GM23248 (cell line): Measurements from ENCODE around the gene ERC1. TPM values are rescaled to one million over a fixed set of nuclear protein-coding genes. Genes with fewer than 3 reads are reported as not detected.

ENCODE experiments used
- DNase-seq: peaks from one replicate; pipeline ENCODE4 v3.0.0-alpha.2; 2015
- H2AFZ ChIP-seq: fragments of 200-600 bp; sonication (generic); 2 replicates; pipeline ENCODE4 v1.6.1; 2016; ENCODE audit warnings: antibody characterized with exemption
- H3F3A ChIP-seq: fragments of 200-600 bp; sonication (generic); 2 replicates; pipeline ENCODE4 v1.6.1; 2016; ENCODE audit warnings: mild to moderate bottlenecking, antibody characterized with exemption, mixed run types; ENCODE audit not compliant: insufficient read depth
- H3K27ac ChIP-seq: fragments of 200-600 bp; sonication (generic); 2 replicates; pipeline ENCODE4 v1.5.1; 2016; ENCODE audit warnings: mild to moderate bottlenecking
- H3K27me3 ChIP-seq: fragments of 200-600 bp; sonication (generic); replicated peaks from 2 replicates; pipeline ENCODE4 v1.6.1; 2016; ENCODE audit warnings: mild to moderate bottlenecking; ENCODE audit not compliant: insufficient read depth
- H3K36me3 ChIP-seq: fragments of 200-600 bp; sonication (generic); 2 replicates; pipeline ENCODE4 v1.6.1; 2016; ENCODE audit warnings: low read depth, mild to moderate bottlenecking
- H3K4me1 ChIP-seq: fragments of 200-600 bp; sonication (generic); 2 replicates; pipeline ENCODE4 v1.6.1; 2016; ENCODE audit warnings: mild to moderate bottlenecking; ENCODE audit not compliant: insufficient read depth
- H3K4me2 ChIP-seq: fragments of 200-600 bp; sonication (generic); one replicate; pipeline ENCODE4 v1.6.1; 2016; ENCODE audit warnings: mild to moderate bottlenecking; ENCODE audit not compliant: unreplicated experiment
- H3K4me3 ChIP-seq: fragments of 200-600 bp; sonication (generic); 2 replicates; pipeline ENCODE4 v1.5.1; 2016; ENCODE audit warnings: mild to moderate bottlenecking
- H3K79me2 ChIP-seq: fragments of 200-600 bp; sonication (generic); 2 replicates; pipeline ENCODE4 v1.6.1; 2016; ENCODE audit warnings: mild to moderate bottlenecking; ENCODE audit not compliant: insufficient read depth
- H3K9ac ChIP-seq: fragments of 200-600 bp; sonication (generic); 2 replicates; pipeline ENCODE4 v1.6.1; 2016; ENCODE audit warnings: mild to moderate bottlenecking
- H3K9me2 ChIP-seq: fragments of 200-600 bp; sonication (generic); 2 replicates; pipeline ENCODE4 v1.6.1; 2016; ENCODE audit warnings: mixed run types, mild to moderate bottlenecking, moderate library complexity; ENCODE audit not compliant: insufficient read depth
- H3K9me3 ChIP-seq: fragments of 200-600 bp; sonication (generic); one replicate; pipeline ENCODE4 v1.6.1; 2017; ENCODE audit warnings: low read depth
- H4K20me1 ChIP-seq: fragments of 200-600 bp; sonication (generic); 2 replicates; pipeline ENCODE4 v1.6.0; 2016; ENCODE audit not compliant: insufficient read depth
- EZH2 ChIP-seq: fragments of 200-600 bp; sonication (generic); IDR thresholded peaks from 2 replicates; pipeline ENCODE4 v1.6.1; 2018; ENCODE audit warnings: antibody characterized with exemption, mild to moderate bottlenecking; ENCODE audit not compliant: insufficient read depth, poor library complexity, severe bottlenecking
- EZH2phosphoT487 ChIP-seq: fragments of 200-600 bp; sonication (generic); IDR thresholded peaks from 2 replicates; pipeline ENCODE4 v1.6.1; 2018; ENCODE audit warnings: antibody characterized with exemption, moderate library complexity, mild to moderate bottlenecking, low read depth; ENCODE audit not compliant: insufficient read depth
- WGBS, 2 experiments: methylation state at CpG; one replicate each; pipeline ENCODE4 v1.1.6; 2015 to 2017; ENCODE audit warnings: low lambda C conversion rate in 2 of 2, low coverage in 1 of 2; ENCODE audit errors: missing lambda C conversion rate in 2 of 2; 5-methylcytosine and 5-hydroxymethylcytosine counted together
- in situ Hi-C: fragments of 300-500 bp; cut with MboI; formaldehyde crosslinking; loops from 2 replicates; pipeline ENCODE4 v1.15.0; 2020
- polyA plus RNA-seq: library from polyadenylated mRNA; unstranded; fragments of >200 nt; fragmentation: Nextera tagmentation; extraction: Ambion mirVana; gene quantifications from 2 replicates; pipeline ENCODE4 v1.2.1, GENCODE V29; 2016
- total RNA-seq: library from RNA; depleted of rRNA; stranded (reverse); fragments of >200 nt; shearing (Covaris generic); gene quantifications from 2 replicates; pipeline ENCODE4 v1.2.3, GENCODE V29; 2014

Gene ERC1
- total and polyA plus RNA-seq, 2 experiments from 2014 or later: 21.5 to 23.3 TPM

DNA sequence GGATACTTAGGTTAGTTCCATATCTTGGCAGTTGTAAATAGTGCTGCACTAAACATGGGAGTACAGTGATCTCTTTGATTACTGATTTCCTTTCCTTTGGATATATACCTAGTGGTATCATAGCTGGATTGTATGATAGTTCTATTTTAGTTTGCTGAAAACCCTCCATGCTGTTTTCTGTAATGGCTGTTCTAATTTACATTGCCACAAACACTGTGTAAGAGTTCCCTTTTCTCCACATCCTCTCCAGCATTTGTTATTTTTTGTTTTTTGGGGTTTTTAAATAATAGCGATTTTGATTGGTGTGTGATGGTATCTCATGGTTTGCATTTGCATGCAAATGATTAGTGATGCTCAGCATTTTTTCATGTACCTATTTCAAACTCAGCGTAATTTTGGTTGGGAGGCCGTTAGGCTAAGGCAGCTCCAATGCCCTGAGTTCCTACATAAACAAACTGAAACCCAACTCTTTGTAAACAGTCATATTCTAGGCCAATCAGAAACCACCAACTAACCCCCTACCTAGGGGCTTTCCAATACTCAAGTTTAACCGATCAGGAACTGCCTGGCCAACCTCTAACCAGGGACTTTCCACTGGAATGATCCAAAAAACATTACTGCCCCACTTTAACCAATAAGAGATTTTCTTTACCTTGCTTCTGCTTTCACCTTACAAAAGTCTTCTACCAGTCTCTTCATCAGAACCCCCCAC is 431.7 kb downstream of the ERC1 start:
- WGBS, 2 experiments: 97 to 99% methylated on average over 4 of the region's 4 CpGs
- peaks cover 4% of the 10 kb centered on the region; the same call in 1 of the 2 replicates for H3K79me2 ChIP-seq
- no peak overlapping the region for H3K4me2 ChIP-seq
- H3K9ac ChIP-seq: no peak overlapping the region
- no peaks in the 10 kb centered on the region for H3K9me3 ChIP-seq
- no peak for DNase-seq
- no peaks in the 10 kb centered on the region for H4K20me1 ChIP-seq
- TF ChIP-seq EZH2 (no peak), EZH2phosphoT487 (no peak)
- in situ Hi-C loops: no loop called here
- H3K4me1 ChIP-seq: no peaks in the 10 kb centered on the region
- H3K4me3 ChIP-seq: no peak overlapping the region
- H3F3A ChIP-seq: no peaks in the 10 kb centered on the region
- no peaks in the 10 kb centered on the region for H3K9me2 ChIP-seq
- H3K36me3 ChIP-seq: peaks cover 3% of the 10 kb centered on the region
- no peak overlapping the region for H2AFZ ChIP-seq
- H3K27ac ChIP-seq: no peak overlapping the region
- H3K27me3 ChIP-seq: no peaks in the 10 kb centered on the region

DNA sequence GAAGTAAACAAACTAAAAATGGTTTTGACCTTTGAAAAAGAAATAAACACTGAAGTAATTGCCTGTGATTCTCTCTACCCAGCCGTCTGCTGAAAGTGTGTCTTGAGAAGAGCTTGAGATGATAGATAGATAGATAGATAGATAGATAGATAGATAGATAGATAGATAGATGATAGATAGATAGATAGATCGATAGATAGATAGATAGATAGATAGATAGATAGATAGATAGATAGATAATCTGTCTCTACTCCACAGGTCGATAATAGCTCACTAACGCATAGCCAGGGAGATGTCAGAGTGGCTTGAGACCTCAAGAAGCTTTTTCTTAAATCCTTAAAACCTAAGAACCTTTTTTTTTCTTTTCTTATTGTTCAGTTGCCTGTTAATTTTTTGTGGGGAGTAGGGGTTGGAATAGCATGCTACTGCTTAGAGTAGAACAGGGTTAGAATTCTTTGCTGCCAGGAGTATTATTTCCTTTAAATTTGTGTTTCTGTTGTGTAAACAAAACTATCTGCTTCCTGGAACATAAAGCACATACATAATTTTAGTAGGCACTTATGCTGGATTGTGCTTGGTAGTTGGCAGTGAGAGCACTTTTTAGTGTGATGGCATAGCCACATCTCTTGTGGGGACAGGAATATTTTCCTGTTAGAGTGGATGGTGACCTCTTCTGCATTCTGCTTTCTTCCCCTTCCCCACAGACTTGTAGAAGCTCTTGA is 433.8 kb downstream of the ERC1 start:
- peaks cover 17% of the 10 kb centered on the region for H3K4me1 ChIP-seq
- H3F3A ChIP-seq: peaks cover 15% of the 10 kb centered on the region
- H4K20me1 ChIP-seq: no peaks in the 10 kb centered on the region
- no peaks in the 10 kb centered on the region for H3K9me2 ChIP-seq
- DNase-seq: no peak
- in situ Hi-C loops: no loop called here
- H3K9me3 ChIP-seq: no peaks in the 10 kb centered on the region
- peaks cover 3% of the 10 kb centered on the region; the same call in 1 of the 2 replicates for H3K36me3 ChIP-seq
- H3K9ac ChIP-seq: no peak overlapping the region
- H2AFZ ChIP-seq: no peak overlapping the region
- H3K4me2 ChIP-seq: no peak overlapping the region
- peaks cover 4% of the 10 kb centered on the region; the same call in 1 of the 2 replicates for H3K79me2 ChIP-seq
- no peak overlapping the region for H3K4me3 ChIP-seq
- no peaks in the 10 kb centered on the region for H3K27me3 ChIP-seq
- TF ChIP-seq EZH2: no peak
- no peak for TF ChIP-seq EZH2phosphoT487
- WGBS, 2 experiments: 89 to 90% methylated on average over 4 of the region's 4 CpGs
- no peak overlapping the region for H3K27ac ChIP-seq

DNA sequence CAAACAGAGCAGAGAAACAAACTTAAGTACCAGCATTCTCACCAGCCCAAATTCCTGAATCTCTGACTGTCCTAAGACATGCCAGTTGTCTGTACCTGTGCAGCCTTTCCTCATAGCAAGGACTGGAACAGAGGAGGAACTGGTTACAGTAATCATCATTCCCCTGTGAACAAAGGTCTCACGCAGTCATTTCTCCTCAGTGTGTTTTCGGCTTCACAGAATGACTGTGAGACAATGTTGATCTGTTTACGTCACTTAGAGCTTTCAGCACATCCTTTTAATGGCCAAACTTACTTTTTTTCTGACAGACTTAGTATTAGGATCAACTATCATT is 434.3 kb downstream of the ERC1 start:
- peaks cover 22% of the 10 kb centered on the region for H3K4me1 ChIP-seq
- no peak overlapping the region for H2AFZ ChIP-seq
- H3K36me3 ChIP-seq: peaks cover 3% of the 10 kb centered on the region; the same call in 1 of the 2 replicates
- H3K4me3 ChIP-seq: no peak overlapping the region
- in situ Hi-C loops: no loop called here
- H3K9ac ChIP-seq: no peak overlapping the region
- peaks cover 4% of the 10 kb centered on the region; the same call in 1 of the 2 replicates for H3K79me2 ChIP-seq
- H4K20me1 ChIP-seq: no peaks in the 10 kb centered on the region
- H3F3A ChIP-seq: peaks cover 15% of the 10 kb centered on the region
- no peaks in the 10 kb centered on the region for H3K27me3 ChIP-seq
- no peaks in the 10 kb centered on the region for H3K9me2 ChIP-seq
- H3K4me2 ChIP-seq: no peak overlapping the region
- no peak overlapping the region for H3K27ac ChIP-seq
- DNase-seq: no peak
- no peaks in the 10 kb centered on the region for H3K9me3 ChIP-seq
- TF ChIP-seq EZH2phosphoT487 (no peak), EZH2 (no peak)
- WGBS, 2 experiments: 99 to 100% methylated on average over 3 of the region's 3 CpGs

DNA sequence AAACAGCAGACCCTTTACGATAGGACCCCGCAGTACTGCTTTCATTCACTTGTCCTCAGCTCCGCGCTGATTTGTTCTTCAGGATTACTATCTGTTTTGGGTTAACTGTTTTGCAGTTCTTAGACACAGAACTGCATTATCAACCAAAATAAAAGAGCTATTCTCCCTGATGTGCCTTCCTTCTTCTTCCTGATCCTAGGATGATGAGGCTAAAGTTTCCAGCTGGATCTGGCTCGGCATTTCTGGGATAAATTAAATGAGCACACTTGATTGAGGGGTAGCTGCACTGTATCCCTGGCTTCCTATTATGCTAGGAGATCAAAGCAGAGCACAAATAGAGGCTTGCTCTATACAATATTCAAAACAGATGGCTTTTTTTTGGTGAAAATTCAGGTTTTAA is 437.6 kb downstream of the ERC1 start:
- Histone ChIP-seq H3K9me3 (no peaks in the 10 kb centered on the region), H3F3A (peaks cover 15% of the 10 kb centered on the region), H3K27me3 (no peaks in the 10 kb centered on the region), H3K36me3 (0 out of 2 replicates have a peak, but pooled peaks cover 3% of the 10 kb centered on the region), H3K4me2 (peak overlapping the region; percentile 4), H3K9ac (no peak overlapping the region), H4K20me1 (no peaks in the 10 kb centered on the region), H2AFZ (no peak overlapping the region), H3K9me2 (no peaks in the 10 kb centered on the region), H3K4me1 (peaks cover 24% of the 10 kb centered on the region), H3K79me2 (no peaks in the 10 kb centered on the region), H3K4me3 (no peak overlapping the region), H3K27ac (no peak overlapping the region; the same call in 1 of the 2 replicates)
- no peak for TF ChIP-seq EZH2phosphoT487
- TF ChIP-seq EZH2: no peak
- WGBS, 2 experiments: 49 to 53% methylated on average over 5 of the region's 5 CpGs
- in situ Hi-C loops: no loop called here
- DNase-seq: no peak
